Panc1 (cell line): ENCODE measurements around the gene MYO1A. TPM values are rescaled to one million over a fixed set of nuclear protein-coding genes. Genes with fewer than 3 reads are reported as not detected.

Source experiments
- ATAC-seq: fragments of 200-7000 bp; cut with Tn5 transposase; 2 replicates; pipeline ENCODE4 v1.9.1; 2020; ENCODE audit warnings: mild to moderate bottlenecking, moderate library complexity
- BruUV-seq: library from RNA; stranded (reverse); fragments of 400-500 nt; replicated peaks from 2 replicates; lab custom pipeline; 2021; lab: Mats Ljungman, UMichigan
- CTCF ChIA-PET: fragments of 300-600 bp; sonication (Branson Sonifier 250); formaldehyde crosslinking; loops from one replicate; lab custom pipeline; 2022; ENCODE audit warnings: antibody characterized with exemption; lab: Charles Lee
- POLR2A ChIA-PET: fragments of 300-600 bp; sonication (Branson Sonifier 250); formaldehyde crosslinking; loops from one replicate; lab custom pipeline; 2022; ENCODE audit warnings: antibody characterized with exemption; lab: Charles Lee
- DNase-seq: peaks from one replicate; pipeline ENCODE4 v3.0.0-alpha.2; 2010; ENCODE audit warnings: low read depth, low spot score
- H3K27ac ChIP-seq: 2 replicates; pipeline ENCODE4 v1.5.1; 2011; ENCODE audit warnings: mild to moderate bottlenecking, low read length, inconsistent platforms
- H3K27me3 ChIP-seq: fragments of 200-500 bp; sonication (Bioruptor generic); 2 replicates; pipeline ENCODE4 v1.6.0; 2014; ENCODE audit warnings: low read length, inconsistent platforms; ENCODE audit not compliant: control insufficient read depth, insufficient read depth
- H3K36me3 ChIP-seq: fragments of 200-500 bp; sonication (Bioruptor generic); 2 replicates; pipeline ENCODE4 v1.5.1; 2014; ENCODE audit warnings: inconsistent platforms, mild to moderate bottlenecking, low read length, moderate library complexity; ENCODE audit not compliant: control insufficient read depth, insufficient read depth
- H3K4me1 ChIP-seq: 2 replicates; pipeline ENCODE4 v1.5.1; 2011; ENCODE audit warnings: inconsistent platforms, mild to moderate bottlenecking, low read length, moderate library complexity; ENCODE audit not compliant: control insufficient read depth, insufficient read depth
- H3K4me3 ChIP-seq, 2 experiments: 2 replicates each; pipeline ENCODE4 v1.5.1; 2011 to 2012; ENCODE audit warnings: low read depth in 2 of 2, low read length in 2 of 2, mild to moderate bottlenecking in 2 of 2, inconsistent platforms in 1 of 2, moderate library complexity in 1 of 2
- H3K9me3 ChIP-seq: fragments of 200-500 bp; sonication (Bioruptor generic); 2 replicates; pipeline ENCODE4 v1.5.1; 2014; ENCODE audit warnings: low read depth, mild to moderate bottlenecking, inconsistent platforms, low read length, moderate library complexity; ENCODE audit not compliant: control insufficient read depth, insufficient read depth
- CTCF ChIP-seq: fragments of 450-650 bp; IDR thresholded peaks from 2 replicates; pipeline ENCODE4 v1.5.1; 2017; ENCODE audit warnings: mild to moderate bottlenecking
- POLR2AphosphoS5 ChIP-seq: IDR thresholded peaks from 2 replicates; pipeline ENCODE4 v1.6.1; 2012; ENCODE audit warnings: mild to moderate bottlenecking, low read depth, low read length, moderate library complexity
- REST ChIP-seq, 2 experiments: IDR thresholded peaks; 2 replicates each; pipeline ENCODE4 v1.6.1; 2011 to 2012; ENCODE audit warnings: low read depth in 2 of 2, control low read depth in 1 of 2, low read length in 1 of 2, mild to moderate bottlenecking in 1 of 2, moderate library complexity in 1 of 2; ENCODE audit not compliant: insufficient read depth in 1 of 2
- SIN3A ChIP-seq: IDR thresholded peaks from 2 replicates; pipeline ENCODE4 v1.6.1; 2012; ENCODE audit warnings: low read depth, mild to moderate bottlenecking, low read length, moderate library complexity, borderline replicate concordance; ENCODE audit not compliant: insufficient read depth
- TCF7L2 ChIP-seq: IDR thresholded peaks from 2 replicates; pipeline ENCODE4 v1.6.1; 2011; ENCODE audit warnings: mild to moderate bottlenecking, low read depth, low read length, inconsistent platforms
- in situ Hi-C: cut with HindIII; loops from 2 replicates; pipeline ENCODE4 v1.10.0; 2016; ENCODE audit warnings: low sequenced_read_pairs, low pct_unique_long_range_greater_than_20kb
- intact Hi-C: fragments of 100-400 bp; cut with micrococcal nuclease; formaldehyde crosslinking; loops from one replicate; pipeline ENCODE4 v1.10.0; 2022; ENCODE audit not compliant: unreplicated experiment
- total RNA-seq: library from RNA; stranded (reverse); gene quantifications from one replicate; pipeline ENCODE4 v1.2.1, GENCODE V29; 2021; ENCODE audit not compliant: unreplicated experiment

Gene MYO1A
- total RNA-seq, 1 experiment from 2014 or later = not detected

GRCh38 chr12:57040750-57041149 is 9.2 kb downstream of the MYO1A start:
- in situ Hi-C loops (no loop called here), intact Hi-C loops (no loop called here)
- ChIA-PET CTCF (no interaction called here), POLR2A (no interaction called here)
- Histone ChIP-seq H3K4me1 (no peaks in the 10 kb centered on the region), H3K27me3 (peaks cover 22% of the 10 kb centered on the region), H3K36me3 (no peaks in the 10 kb centered on the region), H3K9me3 (no peaks in the 10 kb centered on the region), H3K27ac (no peak overlapping the region), H3K4me3 (no peak overlapping the region)
- no TSS peak for BruUV-seq
- DNase-seq (no peak), ATAC-seq (no peak)
- TF ChIP-seq REST (IDR thresholded peaks at IDR 0.05; ENCODE audit: insufficient read depth in 1 of 2, low read depth in 2 of 2, low read length in 1 of 2) = no peak
- no peak for TF ChIP-seq POLR2AphosphoS5
- TF ChIP-seq SIN3A = no peak
- no peak for TF ChIP-seq CTCF
- no peak for TF ChIP-seq TCF7L2

- intact Hi-C loops = no loop called here
- CTCF ChIA-PET = no interaction called here
- peaks cover 17% of the 10 kb centered on the region for H3K27me3 ChIP-seq
These were observed 9.7 kb downstream of the MYO1A start for GRCh38 chr12:57040211-57040610.

GRCh38 chr12:57039016-57039798 is 10.7 kb downstream of the MYO1A start:
- no peak for DNase-seq
- no peak overlapping the region for H3K27ac ChIP-seq
- no peaks in the 10 kb centered on the region for H3K9me3 ChIP-seq
- CTCF ChIA-PET = no interaction called here
- in situ Hi-C loops (no loop called here), intact Hi-C loops (no loop called here)
- no peak for ATAC-seq
- no peak overlapping the region for H3K4me3 ChIP-seq
- POLR2A ChIA-PET = no interaction called here
- no peaks in the 10 kb centered on the region for H3K36me3 ChIP-seq
- TF ChIP-seq TCF7L2 (no peak), REST (IDR thresholded peaks at IDR 0.05; ENCODE audit: insufficient read depth in 1 of 2, low read depth in 2 of 2, low read length in 1 of 2) (no peak), SIN3A (no peak), POLR2AphosphoS5 (no peak), CTCF (no peak)
- BruUV-seq = no TSS peak
- peaks cover 16% of the 10 kb centered on the region for H3K27me3 ChIP-seq
- H3K4me1 ChIP-seq = no peaks in the 10 kb centered on the region

More at GRCh38 chr12:57040211-57040610, 9.7 kb downstream of the MYO1A start:
- BruUV-seq = no TSS peak
- no peaks in the 10 kb centered on the region for H3K36me3 ChIP-seq
- ATAC-seq = no peak
- POLR2A ChIA-PET = no interaction called here
- no peaks in the 10 kb centered on the region for H3K4me1 ChIP-seq
- no peak for TF ChIP-seq TCF7L2
- no peak for TF ChIP-seq POLR2AphosphoS5
- H3K9me3 ChIP-seq = no peaks in the 10 kb centered on the region
- H3K27ac ChIP-seq = no peak overlapping the region
- in situ Hi-C loops = no loop called here
- no peak for DNase-seq
- no peak overlapping the region for H3K4me3 ChIP-seq
